Measurements from ENCODE around the gene INTS11.
A peak's percentile ranks its signal among the peaks of the same experiment; 100 is the strongest.

Gene INTS11

GRCh38 chr1:1298861-1299685, 25.4 kb downstream of the INTS11 start:
- no peak for DNase-seq

- DNase-seq: no peak
Observed at GRCh38 chr1:1297802-1298424, 26.5 kb downstream of the INTS11 start.

- DNase-seq: no peak
Observed at GRCh38 chr1:1296070-1297061, 28.1 kb downstream of the INTS11 start.

GRCh38 chr1:1295154-1295923, 29.1 kb downstream of the INTS11 start:
- no peak for DNase-seq

GRCh38 chr1:1294250-1294890, 30.1 kb downstream of the INTS11 start:
- no peak for DNase-seq

- DNase-seq: no peak
Observed at GRCh38 chr1:1293263-1294249, 30.9 kb downstream of the INTS11 start.

- no peak for DNase-seq
Observed at GRCh38 chr1:1292851-1293250, 31.6 kb downstream of the INTS11 start.

GRCh38 chr1:1292442-1292779, 32.0 kb downstream of the INTS11 start:
- DNase-seq: no peak

- peak; percentile 78 for DNase-seq
Observed at GRCh38 chr1:1291548-1292441, 32.7 kb downstream of the INTS11 start.

GRCh38 chr1:1291023-1291528, 33.4 kb downstream of the INTS11 start:
- DNase-seq: peak; percentile 27

- DNase-seq: peak; percentile 19
Observed at GRCh38 chr1:1290238-1290731, 34.2 kb downstream of the INTS11 start.

GRCh38 chr1:1287288-1288110, 37.0 kb downstream of the INTS11 start:
- no peak for DNase-seq

GRCh38 chr1:1286313-1287261, 37.9 kb downstream of the INTS11 start:
- DNase-seq: no peak

GRCh38 chr1:1285611-1286311, 38.7 kb downstream of the INTS11 start:
- no peak for DNase-seq

- DNase-seq: no peak
Observed at GRCh38 chr1:1285102-1285571, 39.3 kb downstream of the INTS11 start.
